ENCODE data around the gene RALGDS.
"Not testable (repeated sequence)": the region's sequence is repeated elsewhere in the genome, so short reads cannot be mapped to it uniquely, and the experiment has no call there.

Gene RALGDS

GRCh38 chr9:133103987-133104505 is 17.0 kb downstream of the RALGDS start:
- Histone ChIP-seq H3K9ac (ENCODE audit: low read depth, low read length) (no peak overlapping the region), H3K36me3 (ENCODE audit: insufficient read depth, low read length) (peaks cover 14% of the 10 kb centered on the region), H3K4me1 (ENCODE audit: insufficient read depth, low read length) (no peaks in the 10 kb centered on the region), H3K9me3 (ENCODE audit: control insufficient read depth, insufficient read depth, low read length) (no peaks in the 10 kb centered on the region)

GRCh38 chr9:133103183-133103986 is 17.7 kb downstream of the RALGDS start:
- no peaks in the 10 kb centered on the region for H3K9me3 ChIP-seq (ENCODE audit: control insufficient read depth, insufficient read depth, low read length)
- no peak overlapping the region for H3K9ac ChIP-seq (ENCODE audit: low read depth, low read length)
- H3K4me1 ChIP-seq (ENCODE audit: insufficient read depth, low read length) = no peaks in the 10 kb centered on the region
- H3K36me3 ChIP-seq (ENCODE audit: insufficient read depth, low read length) = peaks cover 14% of the 10 kb centered on the region

- H3K9me3 ChIP-seq (ENCODE audit: control insufficient read depth, insufficient read depth, low read length) = no peaks in the 10 kb centered on the region
- peaks cover 16% of the 10 kb centered on the region for H3K36me3 ChIP-seq (ENCODE audit: insufficient read depth, low read length)
- no peak overlapping the region for H3K9ac ChIP-seq (ENCODE audit: low read depth, low read length)
- H3K4me1 ChIP-seq (ENCODE audit: insufficient read depth, low read length) = no peaks in the 10 kb centered on the region
Measured at GRCh38 chr9:133102190-133103021, 18.6 kb downstream of the RALGDS start.

- Histone ChIP-seq H3K9ac (ENCODE audit: low read depth, low read length) (no peak overlapping the region), H3K4me1 (ENCODE audit: insufficient read depth, low read length) (no peaks in the 10 kb centered on the region), H3K36me3 (ENCODE audit: insufficient read depth, low read length) (peaks cover 16% of the 10 kb centered on the region), H3K9me3 (ENCODE audit: control insufficient read depth, insufficient read depth, low read length) (no peaks in the 10 kb centered on the region)
Measured at GRCh38 chr9:133101356-133102189, 19.5 kb downstream of the RALGDS start.

- H3K36me3 ChIP-seq (ENCODE audit: insufficient read depth, low read length) = peaks cover 13% of the 10 kb centered on the region
- H3K4me1 ChIP-seq (ENCODE audit: insufficient read depth, low read length) = no peaks in the 10 kb centered on the region
- H3K9ac ChIP-seq (ENCODE audit: low read depth, low read length) = no peak overlapping the region
- peaks cover 7% of the 10 kb centered on the region; the same call in 1 of the 2 replicates for H3K9me3 ChIP-seq (ENCODE audit: control insufficient read depth, insufficient read depth, low read length)
Measured at GRCh38 chr9:133100506-133101355, 20.3 kb downstream of the RALGDS start.

GRCh38 chr9:133099726-133100505 is 21.1 kb downstream of the RALGDS start:
- no peaks in the 10 kb centered on the region for H3K4me1 ChIP-seq (ENCODE audit: insufficient read depth, low read length)
- peaks cover 13% of the 10 kb centered on the region for H3K36me3 ChIP-seq (ENCODE audit: insufficient read depth, low read length)
- H3K9ac ChIP-seq (ENCODE audit: low read depth, low read length) = no peak overlapping the region
- peaks cover 7% of the 10 kb centered on the region; the same call in 1 of the 2 replicates for H3K9me3 ChIP-seq (ENCODE audit: control insufficient read depth, insufficient read depth, low read length)

- Histone ChIP-seq H3K9ac (ENCODE audit: low read depth, low read length) (no peak overlapping the region), H3K4me1 (ENCODE audit: insufficient read depth, low read length) (no peaks in the 10 kb centered on the region), H3K36me3 (ENCODE audit: insufficient read depth, low read length) (peaks cover 13% of the 10 kb centered on the region), H3K9me3 (ENCODE audit: control insufficient read depth, insufficient read depth, low read length) (peaks cover 7% of the 10 kb centered on the region; the same call in 1 of the 2 replicates)
Measured at GRCh38 chr9:133098871-133099270, 22.2 kb downstream of the RALGDS start.

- H3K9me3 ChIP-seq (ENCODE audit: control insufficient read depth, insufficient read depth, low read length) = peaks cover 7% of the 10 kb centered on the region; the same call in 1 of the 2 replicates
- H3K4me1 ChIP-seq (ENCODE audit: insufficient read depth, low read length) = no peaks in the 10 kb centered on the region
- H3K36me3 ChIP-seq (ENCODE audit: insufficient read depth, low read length) = peaks cover 13% of the 10 kb centered on the region
- H3K9ac ChIP-seq (ENCODE audit: low read depth, low read length) = no peak overlapping the region
Measured at GRCh38 chr9:133098104-133098754, 22.8 kb downstream of the RALGDS start.

GRCh38 chr9:133094842-133095393 is 26.1 kb downstream of the RALGDS start:
- Histone ChIP-seq H3K9ac (ENCODE audit: low read depth, low read length) (no peak overlapping the region), H3K36me3 (ENCODE audit: insufficient read depth, low read length) (peaks cover 5% of the 10 kb centered on the region; the same call in 1 of the 2 replicates), H3K4me1 (ENCODE audit: insufficient read depth, low read length) (no peaks in the 10 kb centered on the region), H3K9me3 (ENCODE audit: control insufficient read depth, insufficient read depth, low read length) (peaks cover 7% of the 10 kb centered on the region; the same call in 1 of the 2 replicates)

GRCh38 chr9:133094351-133094750 is 26.7 kb downstream of the RALGDS start:
- H3K36me3 ChIP-seq (ENCODE audit: insufficient read depth, low read length); H3K4me1 ChIP-seq (ENCODE audit: insufficient read depth, low read length); H3K9ac ChIP-seq (ENCODE audit: low read depth, low read length): not testable (repeated sequence)

GRCh38 chr9:133090752-133091385 is 30.2 kb downstream of the RALGDS start:
- peaks cover 1% of the 10 kb centered on the region; the same call in 1 of the 2 replicates for H3K9me3 ChIP-seq (ENCODE audit: control insufficient read depth, insufficient read depth, low read length)
- no peaks in the 10 kb centered on the region for H3K36me3 ChIP-seq (ENCODE audit: insufficient read depth, low read length)
- no peak overlapping the region for H3K9ac ChIP-seq (ENCODE audit: low read depth, low read length)
- no peaks in the 10 kb centered on the region for H3K4me1 ChIP-seq (ENCODE audit: insufficient read depth, low read length)

More at GRCh38 chr9:133094351-133094750, 26.7 kb downstream of the RALGDS start:
- H3K9me3 ChIP-seq (ENCODE audit: control insufficient read depth, insufficient read depth, low read length) = not testable (repeated sequence)

- H3K36me3 ChIP-seq (ENCODE audit: insufficient read depth, low read length) = no peaks in the 10 kb centered on the region
- no peaks in the 10 kb centered on the region for H3K4me1 ChIP-seq (ENCODE audit: insufficient read depth, low read length)
- no peaks in the 10 kb centered on the region for H3K9me3 ChIP-seq (ENCODE audit: control insufficient read depth, insufficient read depth, low read length)
- no peak overlapping the region for H3K9ac ChIP-seq (ENCODE audit: low read depth, low read length)
Measured at GRCh38 chr9:133090187-133090586, 30.9 kb downstream of the RALGDS start.

All from ES-I3 (cell line).